PC-3 (cell line): ENCODE measurements around the gene GABARAP.

Experiments
- CTCF ChIP-seq: fragments of 300-600 bp; sonication (generic); conservative IDR thresholded peaks from 2 replicates; pipeline ENCODE4 v1.5.1; 2017; ENCODE audit warnings: antibody characterized with exemption, low read depth, mild to moderate bottlenecking, low read length
- EZH2 ChIP-seq: fragments of 300-600 bp; sonication (generic); IDR thresholded peaks from one replicate; pipeline ENCODE4 v1.6.1; 2017; ENCODE audit warnings: antibody characterized with exemption, mild to moderate bottlenecking, low read length; ENCODE audit not compliant: unreplicated experiment
- EZH2phosphoT487 ChIP-seq: fragments of 300-600 bp; sonication (generic); IDR thresholded peaks from 2 replicates; pipeline ENCODE4 v1.6.1; 2018; ENCODE audit warnings: mild to moderate bottlenecking, antibody characterized with exemption, low read length, borderline replicate concordance

- TF ChIP-seq CTCF, result no peak
- TF ChIP-seq EZH2, result no peak
- TF ChIP-seq EZH2phosphoT487, result no peak
Measured at GRCh38 chr17:7208027-7208571, 34.1 kb downstream of the GABARAP start.
